GM21367 (cell line): Measurements from ENCODE around the gene RAB27B.

Experiments
- ATAC-seq: cut with Tn5 transposase; IDR thresholded peaks from one replicate; pipeline ENCODE4 v1.9.1; 2021; ENCODE audit not compliant: unreplicated experiment

The RAB27B gene

DNA sequence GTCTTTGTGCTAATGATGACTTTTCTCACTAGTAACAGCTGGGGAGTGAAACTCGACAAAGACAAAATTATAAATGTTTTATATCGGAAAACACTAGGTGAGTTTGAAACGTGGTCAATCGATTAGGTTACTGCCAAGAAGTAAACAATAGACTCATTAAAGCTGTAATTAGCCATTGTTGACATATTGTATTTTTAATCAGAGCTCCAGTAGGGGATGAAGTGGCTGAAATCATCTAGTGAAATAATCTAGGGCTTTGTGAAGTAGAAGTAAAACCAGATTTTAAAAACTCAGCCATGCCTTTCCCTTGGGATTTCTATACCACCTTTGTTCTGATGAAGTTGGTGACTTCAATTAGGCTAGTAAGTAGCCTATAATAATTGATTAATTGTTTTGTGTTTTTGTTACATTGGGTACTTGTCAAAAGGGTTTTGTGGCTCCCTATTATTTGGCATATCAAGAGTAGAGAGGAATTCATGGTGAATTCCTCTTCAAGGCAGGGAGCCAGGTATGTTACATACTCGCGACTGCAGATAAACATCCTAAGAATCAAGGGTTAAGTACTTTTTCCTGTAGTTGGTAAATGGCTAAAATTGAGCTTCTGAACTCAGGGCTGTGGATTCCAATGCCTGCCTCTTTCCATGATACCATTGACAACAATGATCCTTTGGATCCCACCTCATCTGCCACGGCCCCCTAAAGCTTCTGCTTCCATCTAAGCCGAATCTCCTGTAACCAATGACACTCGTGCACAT is 31.6 kb downstream of the RAB27B start:
- no peak for ATAC-seq

DNA sequence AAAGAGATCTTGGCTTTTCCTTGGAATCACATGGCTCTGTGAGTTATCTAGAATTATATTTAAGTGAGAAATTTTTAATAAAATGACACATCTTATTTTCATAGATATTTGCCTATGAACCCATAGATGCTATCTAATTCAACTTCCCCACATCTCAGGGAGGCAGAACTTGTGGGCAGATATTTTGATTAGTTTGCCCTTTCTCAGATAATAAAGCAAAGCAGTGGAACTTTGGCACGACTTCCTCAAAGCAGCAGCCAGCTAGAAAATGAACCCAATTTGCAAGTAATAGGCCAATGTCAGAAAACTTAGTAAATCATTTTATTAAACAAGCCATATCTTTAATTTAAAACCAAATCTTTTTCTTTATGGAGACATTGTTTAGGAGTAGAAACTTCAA is 32.7 kb downstream of the RAB27B start:
- no peak for ATAC-seq

DNA sequence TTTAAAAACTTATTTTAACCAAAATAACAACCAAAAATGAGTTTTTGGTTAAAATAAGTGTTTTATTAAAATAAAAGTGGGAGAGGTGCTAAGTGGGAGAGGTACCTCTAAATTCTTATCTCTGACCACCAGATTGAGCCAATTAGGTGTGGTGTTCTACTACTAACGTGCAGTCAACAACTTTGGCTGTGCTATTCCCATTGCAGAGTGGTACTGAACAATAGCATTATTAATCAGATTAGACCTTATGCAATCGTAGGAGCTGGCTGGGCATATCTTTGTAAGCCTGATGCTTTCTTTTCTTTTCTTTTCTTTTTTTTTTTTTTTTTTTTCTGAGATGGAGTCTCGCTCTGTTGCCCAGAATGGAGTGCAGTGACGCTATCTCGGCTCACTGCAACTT is 38.9 kb downstream of the RAB27B start:
- no peak for ATAC-seq

DNA sequence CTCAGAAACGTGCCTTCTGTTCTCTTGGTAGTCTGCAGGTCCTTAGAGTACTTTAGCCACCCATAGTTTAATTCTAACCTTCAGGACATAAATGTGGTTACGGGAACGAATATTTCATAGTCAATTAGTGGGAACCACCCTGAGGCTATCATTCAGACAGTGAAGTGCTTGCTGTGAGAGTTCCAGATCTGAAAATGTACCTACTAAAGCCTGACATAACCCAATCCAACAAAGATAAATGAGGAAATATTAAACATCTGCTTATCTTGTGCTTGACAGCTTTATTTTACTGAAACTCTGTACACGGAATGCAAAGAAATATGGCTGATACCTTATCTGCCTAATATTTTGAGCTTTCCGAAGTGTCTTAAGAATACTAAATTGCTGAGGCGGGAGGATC is 43.0 kb downstream of the RAB27B start:
- no peak for ATAC-seq

GRCh38 chr18:54872681-54873080 is 44.4 kb downstream of the RAB27B start:
- ATAC-seq, result no peak

GRCh38 chr18:54873884-54874255 is 45.6 kb downstream of the RAB27B start:
- no peak for ATAC-seq

GRCh38 chr18:54875063-54875462 is 46.8 kb downstream of the RAB27B start:
- ATAC-seq, result no peak

GRCh38 chr18:54877076-54877475 is 48.8 kb downstream of the RAB27B start:
- no peak for ATAC-seq

- no peak for ATAC-seq
These were observed 49.9 kb downstream of the RAB27B start for GRCh38 chr18:54878159-54878622.

DNA sequence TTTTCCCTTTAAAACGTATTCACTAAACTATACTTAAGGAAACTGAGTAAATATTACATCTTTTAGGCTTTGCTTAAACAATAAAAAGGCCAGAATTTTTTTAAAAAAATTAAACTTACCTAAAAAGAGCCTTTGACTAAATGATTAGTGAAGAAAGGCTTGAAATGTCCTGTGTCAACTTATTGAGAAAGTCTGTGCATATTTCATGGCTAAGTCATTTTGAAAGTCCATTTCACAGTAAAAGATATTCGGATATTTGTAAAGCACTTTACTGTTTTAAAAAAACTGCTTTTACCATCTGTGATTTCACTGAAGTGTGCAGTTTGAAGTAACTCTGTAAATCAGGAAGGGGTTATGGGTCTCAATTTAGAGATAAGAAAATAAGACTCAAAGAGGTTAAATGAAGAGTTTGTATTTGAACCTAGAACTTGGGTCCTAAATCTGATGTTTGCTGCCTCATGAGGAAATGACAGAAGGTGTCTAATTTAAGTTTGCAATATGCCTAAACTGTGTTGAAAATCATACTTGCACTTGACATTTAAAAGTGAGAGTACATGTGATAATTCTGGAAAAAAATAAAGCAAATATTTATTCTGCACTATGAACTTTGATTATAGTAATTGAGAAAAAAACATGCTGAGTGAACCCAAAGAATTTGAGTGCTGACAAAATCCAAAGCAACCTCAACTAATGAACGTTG is 50.5 kb downstream of the RAB27B start:
- no peak for ATAC-seq

GRCh38 chr18:54879691-54880090 is 51.4 kb downstream of the RAB27B start:
- no peak for ATAC-seq

GRCh38 chr18:54880395-54881105 is 52.3 kb downstream of the RAB27B start:
- ATAC-seq, result no peak

DNA sequence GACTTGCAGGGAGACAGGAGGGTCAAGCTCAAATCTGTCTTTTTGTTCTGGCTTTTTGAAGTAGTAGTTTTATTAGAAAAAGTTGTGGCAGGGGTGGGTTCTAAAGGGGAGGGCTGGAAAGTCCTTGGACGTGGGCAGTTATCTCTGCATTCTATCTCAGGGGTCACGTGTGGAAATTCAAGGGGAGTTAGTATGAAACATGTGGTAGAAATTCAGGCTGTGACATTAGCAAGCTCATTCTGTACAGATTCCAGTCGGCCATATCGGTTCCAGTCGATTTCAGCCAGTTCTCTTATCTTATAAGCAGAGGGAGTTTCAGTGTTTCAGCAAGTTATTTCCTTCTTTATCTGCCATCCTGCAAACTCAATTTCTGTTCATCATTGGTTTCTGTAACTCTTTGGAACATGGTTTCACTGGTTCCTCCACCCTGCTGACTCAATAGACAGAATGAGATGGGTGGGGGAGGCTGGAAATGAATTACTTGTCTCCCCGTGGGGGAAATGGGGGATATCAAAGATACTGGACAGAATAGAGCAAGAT is 53.0 kb downstream of the RAB27B start:
- no peak for ATAC-seq

GRCh38 chr18:54882318-54882717 is 54.0 kb downstream of the RAB27B start:
- ATAC-seq, result no peak

DNA sequence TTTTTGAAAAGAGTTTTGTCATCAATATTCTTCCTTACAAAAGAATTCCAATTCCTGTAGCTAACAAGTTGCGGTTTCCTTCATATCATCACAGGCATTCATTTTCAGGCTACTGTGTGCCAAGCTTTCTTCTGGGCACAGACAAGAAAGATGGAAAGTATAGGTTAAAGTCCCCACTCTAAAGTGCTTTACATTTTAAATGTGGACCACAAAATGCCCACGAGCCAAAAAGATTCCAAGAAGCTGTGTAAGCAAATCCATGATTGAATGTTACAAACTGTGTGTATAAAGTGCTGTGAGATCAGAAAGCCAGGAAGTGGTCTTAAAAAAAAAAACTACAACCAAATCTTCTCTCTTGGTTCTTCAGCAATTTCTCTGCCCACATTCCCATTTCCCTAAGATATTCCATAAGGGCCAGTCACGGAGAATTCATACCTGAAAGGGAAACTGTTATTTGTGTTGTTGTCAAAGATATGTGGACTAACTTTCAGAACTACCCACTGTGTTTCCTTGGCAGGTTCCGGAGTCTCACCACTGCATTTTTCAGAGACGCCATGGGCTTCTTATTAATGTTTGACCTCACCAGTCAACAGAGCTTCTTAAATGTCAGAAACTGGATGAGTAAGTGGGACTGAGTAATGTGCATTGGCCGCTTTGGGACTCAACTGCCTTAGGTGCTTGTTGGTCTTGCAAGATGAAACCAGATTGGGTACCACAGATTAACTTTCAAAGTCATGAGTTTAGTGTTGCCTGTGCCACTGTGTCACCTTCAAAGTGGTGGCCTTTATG is 55.7 kb downstream of the RAB27B start:
- ATAC-seq, result no peak

DNA sequence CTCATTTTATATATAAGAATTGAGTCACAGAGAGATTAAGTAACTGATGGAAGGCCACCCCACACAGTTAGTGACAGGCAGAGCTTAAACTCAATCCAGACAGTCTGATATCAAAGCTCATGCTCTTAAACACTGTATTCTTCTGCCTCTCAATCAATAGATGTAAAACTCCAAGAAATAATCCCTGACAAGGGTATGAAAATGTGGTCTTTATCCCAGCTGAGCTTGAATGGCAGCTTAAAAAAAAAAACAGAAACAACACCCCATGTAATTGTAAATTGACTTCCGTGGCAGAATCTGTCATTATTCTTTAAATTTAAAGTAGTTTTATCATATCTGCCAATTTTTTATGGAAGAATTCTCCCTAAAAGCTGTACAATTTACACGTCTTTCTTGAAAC is 60.1 kb downstream of the RAB27B start:
- ATAC-seq, result no peak

DNA sequence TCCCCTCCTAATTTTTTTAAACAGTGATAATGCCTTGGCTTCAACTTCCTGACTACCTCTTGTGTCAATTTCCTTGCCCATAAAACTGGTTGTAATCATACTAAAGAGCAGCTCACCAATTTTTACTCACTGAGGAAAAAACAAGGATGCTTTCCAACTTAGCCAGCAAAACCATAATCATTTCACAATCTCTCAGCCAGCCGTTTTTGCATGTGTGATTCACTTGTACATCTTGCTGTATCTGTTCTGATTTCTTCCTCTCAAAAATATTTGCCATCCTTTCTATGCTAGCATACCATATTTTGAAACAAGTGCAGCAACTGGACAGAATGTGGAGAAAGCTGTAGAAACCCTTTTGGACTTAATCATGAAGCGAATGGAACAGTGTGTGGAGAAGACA is 60.7 kb downstream of the RAB27B start:
- ATAC-seq, result no peak

- no peak for ATAC-seq
These were observed 71.2 kb downstream of the RAB27B start for GRCh38 chr18:54899500-54899899.

GRCh38 chr18:54900290-54900689 is 72.0 kb downstream of the RAB27B start:
- no peak for ATAC-seq

GRCh38 chr18:54904581-54904980 is 76.3 kb downstream of the RAB27B start:
- ATAC-seq, result no peak

DNA sequence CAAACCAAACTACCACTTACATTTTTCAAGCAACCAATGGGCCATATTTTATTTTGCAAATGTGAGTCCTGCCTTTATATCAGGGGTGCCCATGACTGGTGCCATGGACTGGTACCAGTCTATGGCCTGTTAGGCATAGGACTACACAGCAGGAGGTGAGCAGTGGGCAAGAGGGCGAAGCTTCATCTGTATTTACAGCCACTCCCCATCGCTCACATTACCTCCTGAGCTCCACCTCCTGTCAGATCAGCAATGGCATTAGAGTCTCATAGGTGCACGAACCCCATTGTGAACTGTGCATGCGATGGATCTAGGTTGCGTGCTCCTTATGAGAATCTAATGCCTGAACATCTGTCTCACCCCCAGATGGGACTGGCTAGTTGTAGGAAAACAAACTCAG is 77.4 kb downstream of the RAB27B start:
- ATAC-seq, result no peak
